Heart left ventricle (tissue), 16 donors: ENCODE data around the gene TPM3. TPM values are rescaled to one million over a fixed set of nuclear protein-coding genes. Genes with fewer than 3 reads are reported as not detected.
"Not testable (repeated sequence)": the region's sequence is repeated elsewhere in the genome, so short reads cannot be mapped to it uniquely, and the experiment has no call there.

Experiments used
- ATAC-seq, 4 donors: fragments of 200-7000 bp; cut with Tn5 transposase; one replicate each; pipeline ENCODE4 v1.9.1; 2020 to 2022; ENCODE audit warnings: moderate library complexity in 4 of 4, mild to moderate bottlenecking in 3 of 4, moderate number of reproducible peaks in 1 of 4
- DNase-seq, 5 donors: peaks; one replicate each; pipeline ENCODE4 v3.0.0-alpha.2; 2020
- H3K27ac ChIP-seq, 12 donors: fragments of 200-600 bp; sonication (generic) in 4 of 12; one replicate each; pipeline versions ENCODE4 v1.5.0 to v1.8.0; 2016 to 2022; ENCODE audit warnings: mild to moderate bottlenecking in 2 of 12
- H3K27me3 ChIP-seq, 9 donors: fragments of 200-600 bp; sonication (generic) in 2 of 9; one replicate each; pipeline versions ENCODE4 v1.5.1 to v1.8.0; 2016 to 2022; ENCODE audit warnings: mild to moderate bottlenecking in 3 of 9
- H3K36me3 ChIP-seq, 9 donors: fragments of 200-600 bp; sonication (generic) in 2 of 9; one replicate each; pipeline versions ENCODE4 v1.5.0 to v1.8.0; 2018 to 2022; ENCODE audit warnings: mild to moderate bottlenecking in 2 of 9
- H3K4me1 ChIP-seq, 12 donors: fragments of 200-600 bp; sonication (generic) in 4 of 12; one replicate each; pipeline versions ENCODE4 v1.5.0 to v1.8.0; 2016 to 2022; ENCODE audit warnings: mild to moderate bottlenecking in 3 of 12
- H3K4me3 ChIP-seq, 12 donors: fragments of 200-600 bp; sonication (generic) in 4 of 12; one replicate each; pipeline versions ENCODE4 v1.5.0 to v1.8.0; 2017 to 2022; ENCODE audit warnings: mild to moderate bottlenecking in 9 of 12, moderate library complexity in 4 of 12
- H3K9me3 ChIP-seq, 12 donors: fragments of 200-600 bp; sonication (generic) in 4 of 12; one replicate each; pipeline versions ENCODE4 v1.5.0 to v1.8.0; 2016 to 2022; ENCODE audit warnings: mild to moderate bottlenecking in 1 of 12
- CTCF ChIP-seq, 12 donors: fragments of 200-600 bp; sonication (generic) in 4 of 12; IDR thresholded peaks; one replicate each; pipeline versions ENCODE4 v1.5.0 to v1.8.0; 2018 to 2022; ENCODE audit warnings: antibody characterized with exemption in 12 of 12, mild to moderate bottlenecking in 5 of 12
- POLR2A ChIP-seq, 2 donors: fragments of 450-650 bp; IDR thresholded peaks; one replicate each; pipeline ENCODE4 v1.6.1; 2017; ENCODE audit warnings: antibody characterized with exemption in 2 of 2, mild to moderate bottlenecking in 2 of 2, moderate library complexity in 2 of 2
- WGBS, 4 donors: extraction: QIAGEN DNeasy Blood & Tissue Kit in 2 of 4; methylation state at CpG; one replicate each; pipeline versions ENCODE4 v1.1.5 to v1.1.7; 2013 to 2018; 5-methylcytosine and 5-hydroxymethylcytosine counted together
- intact Hi-C, 10 donors: fragments of 100-400 bp; cut with DNase I; formaldehyde crosslinking; loops; one replicate each; pipeline versions ENCODE4 v1.11.1 to v1.14.2; 2022
- polyA plus RNA-seq, 2 donors: library from polyadenylated mRNA; stranded (reverse); fragments of 200-250 nt; gene quantifications; one replicate each; pipeline ENCODE4 v1.2.3, GENCODE V29; 2013
- total RNA-seq, 9 donors: library from RNA; depleted of rRNA in 2 of 9; stranded (reverse); fragments of >200 nt in 2 of 9; fragmentation: NEBNext Ultra II Directional in 3 of 9; extraction: Animal tissue kit (Norgen Biotek cat#: 25700) in 3 of 9; gene quantifications; one replicate each; pipeline versions ENCODE4 v1.1.0 to v1.2.4, GENCODE V29; 2016 to 2023
- donor health status: ischemic (EF 13 %, LVEDD 7.1; RV severe dilation, severe dysfunction).
- donor health status: healthy with polysubstance abuse.
- donor health status: DM: no; HTN: yes; CAD: no.
- donor health status: DM: no; HTN: no; CAD: no.
- donor health status: ischemic (EF 25% LVEDD 6.9; RV normal size, moderate dysfunction).
- donor health status: ischemic (EF 25% LVEDD 5.7; RV mildly dilated, moderate dysfunction).
- donor health status: healthy.
- donor health status: DM: yes; HTN: yes; CAD: no.
- donor health status: ischemic (EF 35%, LVEDD 5.7; RV mildly dilated, moderate dysfunction).
- donor health status: nonischemic (EF 11% LVEDD 7.7; RV severe dilation, severe dysfunction).
- donor health status: DM: yes; HTN: yes; CAD: no.
- donor health status: PGD.
- donor health status: ischemic (EF 29% LVEDD 5.4; RV normal size, mild dysfunction).
- donor health status: nonischemic (EF 23%, LVEDD 6.1; RV moderate dilation, normal function).

The TPM3 gene
- total and polyA plus RNA-seq, 11 donors, result 76.5 to 259 (median 120) TPM

- peaks cover 0 to 8% (median 0%) of the 10 kb centered on the region in 12 donors for H3K4me1 ChIP-seq
- H3K36me3 ChIP-seq, result peaks cover 3 to 91% (median 89%) of the 10 kb centered on the region in 9 donors
- TF ChIP-seq POLR2A (IDR thresholded peaks at IDR 0.05) (no peak), CTCF (IDR thresholded peaks at IDR 0.05) (no peak)
- no peaks in the 10 kb centered on the region for H3K27me3 ChIP-seq
- no peak overlapping the region for H3K27ac ChIP-seq
- H3K9me3 ChIP-seq, result no peaks in the 10 kb centered on the region
- H3K4me3 ChIP-seq, result no peak overlapping the region
- WGBS, 4 donors, result 62 to 70% (median 69%) methylated on average over 5 of the region's 5 CpGs
- ATAC-seq (no peak), DNase-seq (no peak)
- intact Hi-C loops, result loop anchor here in 1 of 10 donors (10.0 kb wide), 2 partner anchors 56 to 126 kb away; no protein-coding TSS in a partner anchor
Observed at GRCh38 chr1:154208677-154209388, 16.9 kb upstream of the TPM3 start.

GRCh38 chr1:154207262-154207661, 15.4 kb upstream of the TPM3 start:
- ATAC-seq, result no peak
- no peak for TF ChIP-seq POLR2A (IDR thresholded peaks at IDR 0.05)
- no peak for TF ChIP-seq CTCF (IDR thresholded peaks at IDR 0.05)
- WGBS, 4 donors, result 84 to 87% (median 85%) methylated on average over 9 of the region's 9 CpGs
- Histone ChIP-seq H3K36me3 (peaks cover 2 to 75% (median 73%) of the 10 kb centered on the region in 9 donors), H3K27me3 (no peaks in the 10 kb centered on the region), H3K4me1 (peaks cover 0 to 7% (median 0%) of the 10 kb centered on the region in 12 donors), H3K4me3 (no peak overlapping the region), H3K27ac (no peak overlapping the region), H3K9me3 (no peaks in the 10 kb centered on the region)
- intact Hi-C loops, result loop anchor here in 1 of 10 donors (10.0 kb wide), 2 partner anchors 58 to 128 kb away; no protein-coding TSS in a partner anchor
- no peak for DNase-seq

- WGBS, 4 donors, result 62 to 100% (median 77%) methylated on average over 1 of the region's 1 CpG
- intact Hi-C loops, result loop anchor here in 1 of 10 donors (10.0 kb wide), 2 partner anchors 59 to 129 kb away; no protein-coding TSS in a partner anchor
- Histone ChIP-seq H3K36me3 (peaks cover 0 to 65% (median 62%) of the 10 kb centered on the region in 9 donors), H3K9me3 (no peaks in the 10 kb centered on the region), H3K4me1 (peaks cover 0 to 4% (median 0%) of the 10 kb centered on the region in 12 donors), H3K4me3 (no peak within 1 kb of the TSS), H3K27me3 (no peaks in the 10 kb centered on the region), H3K27ac (no peak within 1 kb of the TSS)
- TF ChIP-seq CTCF (IDR thresholded peaks at IDR 0.05) (no peak), POLR2A (IDR thresholded peaks at IDR 0.05) (no peak)
- peak in 2 of 4 donors; percentile 11 to 25 for ATAC-seq
- DNase-seq, result no peak
Observed at GRCh38 chr1:154206196-154206595, 14.3 kb upstream of the TPM3 start, which contains the start of gene CFAP141. CFAP141 (minus strand) TSS chr1:154206333; CDS start chr1:154206307, 26 bp downstream.

GRCh38 chr1:154205778-154206177, 13.9 kb upstream of the TPM3 start:
- peaks cover 0 to 61% (median 58%) of the 10 kb centered on the region in 9 donors for H3K36me3 ChIP-seq
- DNase-seq, H3K4me3 ChIP-seq, H3K4me1 ChIP-seq, ATAC-seq, H3K9me3 ChIP-seq, H3K27me3 ChIP-seq, H3K27ac ChIP-seq: not testable (repeated sequence)
- WGBS, 4 donors, result 90 to 95% (median 94%) methylated on average over 11 of the region's 11 CpGs
- intact Hi-C loops, result loop anchor here in 1 of 10 donors (10.0 kb wide), 2 partner anchors 59 to 129 kb away; no protein-coding TSS in a partner anchor
